HCT116 (cell line): ENCODE results near the gene USH1G. TPM values are rescaled to one million over a fixed set of nuclear protein-coding genes. Genes with fewer than 3 reads are reported as not detected.

Source experiments
- ATAC-seq: fragments of 200-7000 bp; cut with Tn5 transposase; 2 replicates; pipeline ENCODE4 v1.9.1; 2020; ENCODE audit warnings: mild to moderate bottlenecking, moderate library complexity
- BruUV-seq: library from RNA; stranded (reverse); fragments of 400-500 nt; replicated peaks from 2 replicates; lab custom pipeline; 2021; lab: Mats Ljungman, UMichigan
- CTCF ChIA-PET: fragments of 300-600 bp; sonication (Branson Sonifier 250); formaldehyde crosslinking; loops from one replicate; lab custom pipeline; 2021; ENCODE audit warnings: antibody characterized with exemption; lab: Charles Lee
- POLR2A ChIA-PET: fragments of 300-600, 350-600 bp; sonication (Branson Sonifier 250); formaldehyde crosslinking; loops from one replicate; lab custom pipeline; 2021; ENCODE audit warnings: antibody characterized with exemption; lab: Charles Lee
- RAD21 ChIA-PET, 2 experiments: fragments of 300-600 bp; sonication (Branson Sonifier 250); formaldehyde crosslinking; loops; one replicate each; lab custom pipeline; 2023; ENCODE audit warnings: low total read pairs in 2 of 2; ENCODE audit not compliant: uncharacterized antibody in 2 of 2, unreplicated experiment in 2 of 2, low non-redundant PET in 1 of 2; lab: Charles Lee
- DNase-seq: peaks from one replicate; pipeline ENCODE4 v3.0.0-alpha.2; 2010; ENCODE audit warnings: low read depth, low spot score
- H2AFZ ChIP-seq: fragments of 200-600 bp; shearing (Covaris generic), sonication (generic); 2 replicates; pipeline ENCODE4 v1.6.1; 2017; ENCODE audit warnings: low read depth, mixed run types, mixed read lengths, antibody characterized with exemption, low read length; ENCODE audit not compliant: poor library complexity, severe bottlenecking
- H3K27ac ChIP-seq: 2 replicates; pipeline ENCODE4 v1.5.1; 2012; ENCODE audit warnings: low read depth, low read length
- H3K27me3 ChIP-seq: fragments of 200-600 bp; sonication (generic); 2 replicates; pipeline ENCODE4 v1.6.1; 2016; ENCODE audit warnings: mixed run types, low read length, mixed read lengths; ENCODE audit not compliant: insufficient read depth
- H3K36me3 ChIP-seq, 2 experiments: fragments of 200-500 bp in 1 of 2; fragments of 200-600 bp in 1 of 2; sonication (Bioruptor generic) in 1 of 2; sonication (generic) in 1 of 2; 2 replicates each; pipeline versions ENCODE4 v1.5.1 to v1.6.1; 2014 to 2016; ENCODE audit warnings: low read length in 2 of 2, inconsistent platforms in 1 of 2, mixed read lengths in 1 of 2, mixed run types in 1 of 2; ENCODE audit not compliant: insufficient read depth in 2 of 2, control insufficient read depth in 1 of 2
- H3K4me1 ChIP-seq, 2 experiments: fragments of 200-600 bp in 1 of 2; sonication (generic) in 1 of 2; 2 replicates each; pipeline versions ENCODE4 v1.5.1 to v1.6.1; 2012 to 2017; ENCODE audit warnings: low read length in 2 of 2, inconsistent platforms in 1 of 2, mild to moderate bottlenecking in 1 of 2, mixed read lengths in 1 of 2, mixed run types in 1 of 2, moderate library complexity in 1 of 2; ENCODE audit not compliant: insufficient read depth in 2 of 2, control insufficient read depth in 1 of 2
- H3K4me2 ChIP-seq: fragments of 200-600 bp; sonication (generic); 2 replicates; pipeline ENCODE4 v1.6.1; 2017; ENCODE audit warnings: mixed run types, low read length, mixed read lengths
- H3K4me3 ChIP-seq, 2 experiments: fragments of 200-600 bp in 1 of 2; sonication (generic) in 1 of 2; replicated peaks in 1 of 2; 2 replicates each; pipeline ENCODE4 v1.5.1; 2011 to 2016; ENCODE audit warnings: low read length in 2 of 2, control low read depth in 1 of 2, low read depth in 1 of 2, mild to moderate bottlenecking in 1 of 2, mixed read lengths in 1 of 2, mixed run types in 1 of 2
- H3K79me2 ChIP-seq: fragments of 200-600 bp; sonication (generic); 2 replicates; pipeline ENCODE4 v1.6.1; 2017; ENCODE audit warnings: mild to moderate bottlenecking, mixed run types, low read length, moderate library complexity, mixed read lengths; ENCODE audit not compliant: insufficient read depth
- H3K9ac ChIP-seq: fragments of 200-600 bp; sonication (generic); 2 replicates; pipeline ENCODE4 v1.6.1; 2016; ENCODE audit warnings: low read length, mixed read lengths
- H3K9me2 ChIP-seq: fragments of 200-600 bp; sonication (generic), shearing (Covaris generic); 2 replicates; pipeline ENCODE4 v1.6.1; 2017; ENCODE audit warnings: mixed run types, mild to moderate bottlenecking, moderate library complexity; ENCODE audit not compliant: insufficient read depth
- H3K9me3 ChIP-seq, 2 experiments: fragments of 200-500 bp in 1 of 2; fragments of 200-600 bp in 1 of 2; sonication (Bioruptor generic) in 1 of 2; sonication (generic) in 1 of 2; 2 replicates each; pipeline ENCODE4 v1.6.1; 2014 to 2017; ENCODE audit warnings: low read length in 2 of 2, mixed read lengths in 2 of 2, inconsistent platforms in 1 of 2, low read depth in 1 of 2, mild to moderate bottlenecking in 1 of 2, mixed run types in 1 of 2, moderate library complexity in 1 of 2; ENCODE audit not compliant: control insufficient read depth in 1 of 2, insufficient read depth in 1 of 2
- H4K20me1 ChIP-seq: fragments of 200-600 bp; sonication (generic), shearing (Covaris generic); 2 replicates; pipeline ENCODE4 v1.6.1; 2017; ENCODE audit warnings: mixed run types, mild to moderate bottlenecking, moderate library complexity; ENCODE audit not compliant: insufficient read depth
- EGR1 ChIP-seq: IDR thresholded peaks from 2 replicates; pipeline ENCODE4 v1.6.1; 2012; ENCODE audit warnings: low read depth
- ELF1 ChIP-seq: IDR thresholded peaks from 2 replicates; pipeline ENCODE4 v1.6.1; 2012; ENCODE audit warnings: low read depth, borderline replicate concordance
- EZH2 ChIP-seq: fragments of 200-600 bp; sonication (generic); IDR thresholded peaks from 2 replicates; pipeline ENCODE4 v1.6.1; 2017; ENCODE audit warnings: antibody characterized with exemption, mixed run types
- EZH2phosphoT487 ChIP-seq: fragments of 200-600 bp; IDR thresholded peaks from 2 replicates; pipeline ENCODE4 v1.6.1; 2018; ENCODE audit warnings: antibody characterized with exemption, borderline replicate concordance
- FOSL1 ChIP-seq: IDR thresholded peaks from 2 replicates; pipeline ENCODE4 v1.6.1; 2012; ENCODE audit warnings: low read depth
- JUND ChIP-seq: IDR thresholded peaks from 2 replicates; pipeline ENCODE4 v1.6.1; 2012
- POLR2AphosphoS5 ChIP-seq: IDR thresholded peaks from 2 replicates; pipeline ENCODE4 v1.6.1; 2011; ENCODE audit warnings: mild to moderate bottlenecking, low read depth, low read length, moderate library complexity
- RAD21 ChIP-seq: IDR thresholded peaks from 2 replicates; pipeline ENCODE4 v1.6.1; 2012; ENCODE audit warnings: low read depth, mild to moderate bottlenecking
- REST ChIP-seq: IDR thresholded peaks from 2 replicates; pipeline ENCODE4 v1.6.1; 2012; ENCODE audit warnings: low read depth
- SP1 ChIP-seq: IDR thresholded peaks from 2 replicates; pipeline ENCODE4 v1.6.1; 2012; ENCODE audit warnings: low read depth
- SRF ChIP-seq: IDR thresholded peaks from 2 replicates; pipeline ENCODE4 v1.6.1; 2012; ENCODE audit warnings: low read depth
- TCF7L2 ChIP-seq: IDR thresholded peaks from 2 replicates; pipeline ENCODE4 v1.7.0; 2011; ENCODE audit warnings: borderline replicate concordance, inconsistent platforms; ENCODE audit not compliant: insufficient read depth, insufficient read length; ENCODE audit errors: extremely low read depth
- intact Hi-C: fragments of 100-400 bp; cut with micrococcal nuclease; formaldehyde crosslinking; loops from 2 replicates; pipeline ENCODE4 v1.10.0; 2022
- total RNA-seq: library from RNA; stranded (reverse); gene quantifications from one replicate; pipeline ENCODE4 v1.2.1, GENCODE V29; 2021; ENCODE audit not compliant: unreplicated experiment
- TF ChIP-seq, protein P1 (sequence below): IDR thresholded peaks from 2 replicates; pipeline ENCODE4 v1.6.1; 2011; ENCODE audit warnings: mild to moderate bottlenecking, low read length, moderate library complexity; ENCODE audit not compliant: insufficient replicate concordance; ENCODE audit errors: extremely low read depth
- TF ChIP-seq, protein P2 (sequence below): IDR thresholded peaks from 2 replicates; pipeline ENCODE4 v1.6.1; 2012
- TF ChIP-seq, protein P3 (sequence below), 3 experiments: fragments of 200-600 bp in 1 of 3; sonication (generic) in 1 of 3; IDR thresholded peaks in 2 of 3; conservative IDR thresholded peaks in 1 of 3; 2 replicates each; pipeline ENCODE4 v1.5.1; 2012 to 2017; ENCODE audit warnings: low read depth in 2 of 3, low read length in 2 of 3, antibody characterized with exemption in 1 of 3, borderline replicate concordance in 1 of 3, control low read depth in 1 of 3, mild to moderate bottlenecking in 1 of 3, mixed read lengths in 1 of 3, mixed run types in 1 of 3, moderate library complexity in 1 of 3; ENCODE audit not compliant: insufficient read depth in 1 of 3

USH1G gene
- total RNA-seq, 1 experiment from 2014 or later, result 3.1 TPM

DNA sequence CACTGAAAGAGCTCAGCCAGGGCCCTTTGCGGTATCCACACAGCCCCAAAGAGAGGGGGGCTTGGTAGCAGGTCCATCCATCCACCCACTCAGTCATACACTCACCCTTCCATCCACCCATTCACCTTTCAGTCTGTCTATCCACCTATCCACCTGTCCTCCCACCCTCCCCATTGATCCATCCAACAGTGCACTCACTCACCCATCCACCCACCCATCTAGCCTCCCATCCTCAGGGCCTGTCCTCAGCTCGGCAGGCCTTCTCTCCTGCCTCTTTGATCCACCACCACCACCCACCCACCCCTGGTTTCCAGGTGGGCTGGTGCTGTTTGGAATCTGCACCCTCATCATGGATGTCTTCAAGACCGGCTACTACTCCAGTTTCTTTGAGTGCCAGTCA is 2.2 kb upstream of the USH1G start:
- Histone ChIP-seq H3K4me2 (no peak overlapping the region), H3K9ac (no peak overlapping the region), H4K20me1 (no peaks in the 10 kb centered on the region), H3K9me3 (no peaks in the 10 kb centered on the region), H2AFZ (no peak overlapping the region), H3K27me3 (peaks cover 4% of the 10 kb centered on the region; the same call in 1 of the 2 replicates), H3K36me3 (no peaks in the 10 kb centered on the region), H3K79me2 (no peaks in the 10 kb centered on the region), H3K4me1 (peaks cover 20 to 45% of the 10 kb centered on the region in 2 experiments), H3K9me2 (no peaks in the 10 kb centered on the region), H3K27ac (no peak overlapping the region), H3K4me3 (no peak overlapping the region)
- POLR2A ChIA-PET, result no interaction called here
- DNase-seq (no peak), ATAC-seq (no peak)
- CTCF ChIA-PET, result interaction anchor here (1.3 to 2.8 kb wide), 2 partner anchors 32 to 37 kb away, joined by 3 to 21 read pairs; no protein-coding TSS in a partner anchor
- intact Hi-C loops, result no loop called here
- BruUV-seq, result no TSS peak
- RAD21 ChIA-PET, result interaction anchor here in 1 of 2 experiments (1.2 kb wide), 1 partner anchor 35 kb away, joined by 4 read pairs; no protein-coding TSS in a partner anchor
- no peak for TF ChIP-seq EZH2phosphoT487
- TF ChIP-seq, protein P1, sequence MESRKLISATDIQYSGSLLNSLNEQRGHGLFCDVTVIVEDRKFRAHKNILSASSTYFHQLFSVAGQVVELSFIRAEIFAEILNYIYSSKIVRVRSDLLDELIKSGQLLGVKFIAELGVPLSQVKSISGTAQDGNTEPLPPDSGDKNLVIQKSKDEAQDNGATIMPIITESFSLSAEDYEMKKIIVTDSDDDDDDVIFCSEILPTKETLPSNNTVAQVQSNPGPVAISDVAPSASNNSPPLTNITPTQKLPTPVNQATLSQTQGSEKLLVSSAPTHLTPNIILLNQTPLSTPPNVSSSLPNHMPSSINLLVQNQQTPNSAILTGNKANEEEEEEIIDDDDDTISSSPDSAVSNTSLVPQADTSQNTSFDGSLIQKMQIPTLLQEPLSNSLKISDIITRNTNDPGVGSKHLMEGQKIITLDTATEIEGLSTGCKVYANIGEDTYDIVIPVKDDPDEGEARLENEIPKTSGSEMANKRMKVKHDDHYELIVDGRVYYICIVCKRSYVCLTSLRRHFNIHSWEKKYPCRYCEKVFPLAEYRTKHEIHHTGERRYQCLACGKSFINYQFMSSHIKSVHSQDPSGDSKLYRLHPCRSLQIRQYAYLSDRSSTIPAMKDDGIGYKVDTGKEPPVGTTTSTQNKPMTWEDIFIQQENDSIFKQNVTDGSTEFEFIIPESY, result no peak
- TF ChIP-seq EGR1, result no peak
- no peak for TF ChIP-seq SRF
- no peak for TF ChIP-seq ELF1
- TF ChIP-seq, protein P2, sequence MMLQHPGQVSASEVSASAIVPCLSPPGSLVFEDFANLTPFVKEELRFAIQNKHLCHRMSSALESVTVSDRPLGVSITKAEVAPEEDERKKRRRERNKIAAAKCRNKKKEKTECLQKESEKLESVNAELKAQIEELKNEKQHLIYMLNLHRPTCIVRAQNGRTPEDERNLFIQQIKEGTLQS, result no peak
- no peak for TF ChIP-seq EZH2
- TF ChIP-seq REST, result no peak
- no peak for TF ChIP-seq RAD21
- no peak for TF ChIP-seq TCF7L2
- no peak for TF ChIP-seq FOSL1
- no peak for TF ChIP-seq SP1
- TF ChIP-seq, protein P3, sequence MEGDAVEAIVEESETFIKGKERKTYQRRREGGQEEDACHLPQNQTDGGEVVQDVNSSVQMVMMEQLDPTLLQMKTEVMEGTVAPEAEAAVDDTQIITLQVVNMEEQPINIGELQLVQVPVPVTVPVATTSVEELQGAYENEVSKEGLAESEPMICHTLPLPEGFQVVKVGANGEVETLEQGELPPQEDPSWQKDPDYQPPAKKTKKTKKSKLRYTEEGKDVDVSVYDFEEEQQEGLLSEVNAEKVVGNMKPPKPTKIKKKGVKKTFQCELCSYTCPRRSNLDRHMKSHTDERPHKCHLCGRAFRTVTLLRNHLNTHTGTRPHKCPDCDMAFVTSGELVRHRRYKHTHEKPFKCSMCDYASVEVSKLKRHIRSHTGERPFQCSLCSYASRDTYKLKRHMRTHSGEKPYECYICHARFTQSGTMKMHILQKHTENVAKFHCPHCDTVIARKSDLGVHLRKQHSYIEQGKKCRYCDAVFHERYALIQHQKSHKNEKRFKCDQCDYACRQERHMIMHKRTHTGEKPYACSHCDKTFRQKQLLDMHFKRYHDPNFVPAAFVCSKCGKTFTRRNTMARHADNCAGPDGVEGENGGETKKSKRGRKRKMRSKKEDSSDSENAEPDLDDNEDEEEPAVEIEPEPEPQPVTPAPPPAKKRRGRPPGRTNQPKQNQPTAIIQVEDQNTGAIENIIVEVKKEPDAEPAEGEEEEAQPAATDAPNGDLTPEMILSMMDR (IDR thresholded peaks at IDR 0.05 in 2 of 3, conservative IDR thresholded peaks at IDR 0.05 in 1 of 3; ENCODE audit: borderline replicate concordance in 1 of 3, insufficient read depth in 1 of 3, low read depth in 2 of 3, low read length in 2 of 3), result no peak
- TF ChIP-seq POLR2AphosphoS5, result no peak
- TF ChIP-seq JUND, result no peak
